GM21529 (cell line): ENCODE measurements around the gene ATG10.
"Not testable (repeated sequence)": the region's sequence is repeated elsewhere in the genome, so short reads cannot be mapped to it uniquely, and the experiment has no call there.

Source experiments
- ATAC-seq: cut with Tn5 transposase; IDR thresholded peaks from one replicate; pipeline ENCODE4 v1.9.1; 2021; ENCODE audit not compliant: unreplicated experiment

ATG10 gene

DNA sequence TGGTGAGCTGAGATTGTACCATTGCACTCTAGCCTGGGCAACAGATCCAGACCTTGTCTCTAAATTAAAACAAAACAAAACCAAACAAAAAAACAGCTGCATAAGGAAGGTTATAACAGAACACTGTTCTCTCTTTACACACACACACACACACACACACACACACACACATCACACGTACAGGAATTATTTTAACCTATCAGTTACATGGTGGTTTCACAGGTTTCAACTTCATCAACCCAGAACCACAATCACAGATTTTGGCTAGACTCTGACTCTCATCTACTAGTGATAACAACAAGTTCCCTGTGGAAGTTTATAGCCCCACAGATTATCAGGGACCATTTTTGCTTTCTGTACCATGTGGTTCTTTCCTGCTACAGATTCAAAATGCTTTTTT is 246.1 kb downstream of the ATG10 start:
- ATAC-seq, result no peak

DNA sequence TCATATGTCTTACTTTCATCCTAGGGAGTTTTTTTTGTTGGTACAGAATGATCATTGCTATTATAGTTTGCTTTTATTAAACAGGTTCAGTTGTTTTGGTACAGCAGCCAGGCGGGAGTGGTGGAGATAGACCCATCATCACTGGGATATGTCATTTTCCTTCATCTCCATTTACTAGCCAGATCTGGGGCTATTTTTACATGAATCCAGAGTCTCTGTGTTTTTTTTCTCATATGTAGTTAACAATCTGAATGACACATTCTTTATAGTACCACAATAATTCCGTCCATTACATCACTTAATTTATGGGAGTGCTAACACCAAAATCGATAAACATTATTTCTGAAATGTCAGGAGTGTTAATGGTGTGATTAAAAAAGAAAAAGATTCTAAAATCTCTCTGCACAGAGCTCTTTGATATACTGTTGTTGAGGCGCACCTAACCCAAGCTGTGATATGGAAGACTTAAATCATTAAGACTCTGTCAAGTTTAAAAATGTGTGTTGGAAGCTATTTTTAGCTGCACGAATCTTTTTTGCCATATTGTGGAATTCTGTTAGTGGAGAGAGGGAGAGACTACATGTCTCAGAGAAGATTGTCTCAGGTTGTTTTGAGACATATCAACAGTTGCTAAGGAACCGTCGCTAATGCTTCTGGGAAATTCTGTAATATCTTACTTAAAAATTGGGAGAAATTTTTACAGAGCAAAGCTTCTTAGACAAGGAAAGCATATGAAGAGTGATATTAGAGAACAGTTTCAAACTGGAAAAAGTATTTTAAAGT is 246.7 kb downstream of the ATG10 start:
- ATAC-seq, result no peak

DNA sequence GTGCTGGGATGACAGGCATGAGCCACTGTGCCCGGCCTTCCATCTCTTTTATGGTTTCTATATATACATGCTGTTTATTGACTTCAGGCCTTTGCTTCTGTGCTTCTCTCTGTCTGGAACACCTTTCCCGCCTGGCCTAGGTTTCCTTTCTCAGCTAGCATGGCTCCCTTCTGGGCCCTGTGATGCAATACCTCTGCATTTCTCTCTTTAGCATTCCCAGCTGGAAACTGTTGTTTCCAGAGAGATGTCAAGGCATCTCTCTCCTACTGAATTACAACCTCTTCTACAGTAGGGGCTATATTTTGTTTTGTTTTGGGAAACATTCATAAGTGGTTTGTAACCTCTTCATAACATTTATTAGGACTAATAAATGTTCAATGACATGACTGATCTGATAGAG is 249.2 kb downstream of the ATG10 start:
- no peak for ATAC-seq

DNA sequence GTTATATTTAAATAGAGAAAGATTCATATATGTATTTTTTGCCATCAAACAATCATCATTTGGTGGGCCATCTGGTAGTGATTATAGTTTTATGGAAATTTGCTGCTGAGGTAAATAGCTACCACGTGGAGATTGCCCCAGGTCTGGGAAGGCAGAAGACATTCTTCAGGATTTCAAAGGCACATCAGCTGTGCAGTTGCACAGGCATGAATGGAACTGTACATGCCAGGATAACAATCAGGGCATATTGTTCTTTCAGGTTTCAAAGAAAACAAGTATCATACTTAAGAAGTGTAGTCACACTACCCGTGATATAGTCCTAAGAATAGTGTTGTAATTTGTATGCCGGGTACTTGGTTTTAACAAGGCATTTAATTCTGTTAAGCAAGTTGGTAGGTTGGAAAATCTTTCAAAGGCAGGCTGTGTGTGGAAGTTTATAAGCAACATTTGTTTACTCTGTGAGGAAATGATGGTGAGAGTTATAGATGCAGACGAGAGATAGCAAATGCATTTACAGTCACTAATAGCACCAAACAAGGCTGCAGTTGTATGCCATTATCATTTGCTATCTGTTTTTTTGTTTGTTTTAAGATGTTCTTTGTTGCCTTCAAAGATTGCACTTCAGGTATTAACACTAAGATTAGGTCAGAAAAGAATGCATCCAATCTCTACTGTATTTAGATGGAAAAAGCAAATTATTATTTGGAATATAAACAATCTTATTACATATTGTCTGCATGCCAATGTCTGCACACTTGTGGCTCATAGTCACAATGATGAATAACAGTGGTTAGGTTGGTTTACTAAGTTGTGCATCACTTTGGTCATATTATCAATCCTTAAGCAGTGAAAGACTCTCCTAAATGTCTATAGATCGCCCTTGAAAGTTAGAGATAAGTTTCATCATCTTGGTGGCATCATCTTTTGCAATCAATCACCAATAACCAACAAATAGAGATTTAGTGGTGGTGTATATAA is 251.1 kb downstream of the ATG10 start:
- no peak for ATAC-seq

DNA sequence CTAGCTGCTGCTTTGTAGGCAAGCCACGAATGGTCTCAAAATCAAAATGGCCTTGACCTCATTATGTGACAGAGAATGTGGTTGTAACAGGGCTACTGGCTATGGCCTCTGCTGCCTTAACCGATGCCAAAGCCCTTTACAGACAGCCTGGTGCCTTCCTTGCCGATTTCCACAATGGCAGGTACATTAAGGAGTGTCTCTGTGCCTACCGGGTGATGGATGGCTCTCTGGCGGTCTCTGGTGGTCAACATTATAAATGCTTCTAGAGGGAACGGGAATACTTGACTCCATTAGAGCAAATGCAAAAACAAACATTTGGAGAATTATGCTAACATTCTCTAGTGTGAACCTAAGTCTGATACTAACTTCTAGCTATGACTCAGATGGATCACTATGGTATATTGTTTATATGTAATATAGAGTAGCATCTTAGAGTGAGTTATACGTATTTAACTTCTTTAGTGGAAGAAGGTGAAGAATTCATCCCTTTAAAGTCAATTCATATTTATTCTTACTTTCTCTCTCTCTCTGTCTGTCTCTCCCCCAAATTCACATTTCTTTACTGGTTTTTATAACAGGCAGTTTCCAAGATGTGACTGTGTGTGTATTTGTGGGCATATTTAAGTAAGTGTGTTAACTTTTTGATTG is 253.8 kb downstream of the ATG10 start:
- peak; percentile 94 for ATAC-seq

DNA sequence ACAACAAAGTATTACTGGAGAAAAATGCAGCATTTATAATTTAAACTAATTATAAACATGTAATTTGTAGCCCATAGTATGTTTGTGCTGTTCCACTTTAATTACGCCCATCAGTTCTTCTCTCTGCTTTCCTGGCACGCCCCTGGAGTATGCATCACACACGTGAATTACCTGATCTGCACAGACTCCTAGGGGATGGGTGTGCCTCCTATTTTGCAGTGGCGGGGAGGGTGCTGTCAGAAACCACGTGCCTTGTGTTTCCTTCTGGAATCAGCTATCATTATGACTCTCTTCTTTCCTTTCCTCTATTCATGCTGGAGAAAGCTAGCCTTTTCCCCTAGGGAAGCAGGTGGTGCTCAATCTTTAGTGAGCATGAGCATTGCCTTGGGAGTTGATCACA is 263.1 kb downstream of the ATG10 start:
- no peak for ATAC-seq

DNA sequence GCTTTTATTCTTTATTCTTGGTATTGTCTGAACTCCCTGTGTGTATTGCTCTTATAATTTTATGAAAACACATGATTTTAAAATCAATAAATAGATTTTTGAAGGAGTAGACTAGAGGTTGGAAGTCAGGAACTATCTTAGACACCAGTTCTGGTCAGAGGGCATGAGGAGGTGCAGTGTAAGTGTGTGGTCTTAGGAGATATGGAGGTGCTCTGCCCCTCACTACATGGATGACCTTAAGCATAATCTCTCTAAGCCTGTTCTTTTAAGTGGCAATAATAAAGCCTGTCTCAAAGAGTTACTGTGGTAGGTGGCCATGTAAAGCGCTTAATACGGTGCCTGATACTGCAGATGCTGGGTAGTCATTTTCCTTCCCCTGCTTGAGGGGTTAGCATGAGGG is 272.3 kb downstream of the ATG10 start:
- no peak for ATAC-seq

DNA sequence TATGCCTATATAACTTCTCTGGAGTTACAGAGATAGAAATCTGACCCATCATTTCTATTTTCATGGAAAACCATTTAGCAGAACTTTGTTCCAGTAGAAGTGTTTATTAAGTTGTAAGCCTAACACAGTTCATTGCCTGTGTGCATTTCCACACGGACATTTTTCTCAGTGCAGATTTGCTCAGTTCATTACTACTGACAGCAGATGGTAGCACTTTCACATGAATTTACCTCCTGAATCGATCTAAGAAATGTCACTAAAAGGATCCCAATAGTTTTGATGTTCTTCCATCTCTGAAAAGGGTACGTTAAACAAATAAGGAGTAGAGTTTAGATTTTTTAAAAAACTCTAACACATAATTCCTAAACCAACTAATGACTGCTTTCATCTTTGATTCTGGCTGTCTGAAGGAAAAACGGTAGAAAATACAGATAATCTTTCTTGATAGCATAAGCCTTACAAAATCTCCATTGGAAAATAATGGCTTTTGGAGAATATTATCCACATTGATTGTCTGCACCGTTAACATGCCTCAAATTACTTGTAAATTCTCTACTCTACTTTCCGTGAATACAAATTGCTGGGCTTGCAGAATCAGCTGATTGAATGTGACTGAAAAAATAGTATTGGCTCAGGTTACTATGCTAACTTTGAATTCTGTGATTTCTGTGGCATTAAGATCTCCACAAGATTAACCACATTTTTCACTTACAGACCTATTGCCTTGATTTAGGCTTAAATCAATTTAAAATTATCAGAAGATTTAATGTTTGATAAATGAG is 273.2 kb downstream of the ATG10 start:
- no peak for ATAC-seq

DNA sequence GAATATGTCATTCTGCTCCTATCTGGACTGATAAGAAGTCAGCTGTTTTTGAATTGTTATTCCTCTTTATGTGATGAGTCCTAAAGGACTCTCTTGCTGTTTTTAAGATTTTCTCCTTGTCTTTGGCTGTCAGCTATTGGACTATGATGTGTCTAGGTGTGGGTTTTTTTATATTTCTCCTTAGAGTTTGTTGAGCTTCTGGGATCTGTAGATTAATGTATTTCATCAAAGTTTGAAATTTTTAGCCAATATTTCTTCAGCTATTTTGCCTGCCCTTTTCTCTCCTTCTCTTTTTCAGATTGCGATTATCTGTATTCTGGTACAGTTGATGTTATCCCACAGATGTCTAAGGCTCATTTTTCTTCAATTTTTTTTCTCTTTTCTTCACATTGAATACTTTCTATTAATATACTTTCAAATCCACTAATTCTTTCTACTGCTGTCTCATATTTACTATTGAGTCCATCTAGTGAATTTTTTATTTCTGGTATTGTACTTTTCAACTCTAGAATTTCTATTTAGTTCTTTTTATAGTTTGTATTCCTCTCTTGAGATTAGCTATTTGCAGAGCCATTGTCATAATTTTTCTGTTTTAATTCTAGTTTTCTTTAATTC is 275.2 kb downstream of the ATG10 start:
- no peak for ATAC-seq

DNA sequence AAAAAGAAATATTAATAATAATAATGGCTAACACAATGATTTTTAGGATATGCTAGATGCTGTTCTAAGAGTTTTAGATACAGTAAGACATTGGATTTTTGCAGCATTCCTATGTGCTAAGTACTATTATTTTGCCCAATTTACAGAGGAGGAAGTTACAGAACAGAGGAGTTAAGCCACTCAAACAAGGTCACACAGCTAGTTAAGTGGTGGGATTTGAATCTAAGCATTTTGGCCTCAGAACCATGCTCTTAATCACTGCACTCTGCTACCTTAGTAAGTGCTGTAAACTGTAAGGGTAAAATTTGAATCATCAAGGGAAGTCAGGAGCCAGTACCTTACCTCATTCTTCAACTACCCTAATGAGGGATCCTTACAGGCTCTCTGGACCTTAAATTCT is 280.9 kb downstream of the ATG10 start:
- no peak for ATAC-seq

DNA sequence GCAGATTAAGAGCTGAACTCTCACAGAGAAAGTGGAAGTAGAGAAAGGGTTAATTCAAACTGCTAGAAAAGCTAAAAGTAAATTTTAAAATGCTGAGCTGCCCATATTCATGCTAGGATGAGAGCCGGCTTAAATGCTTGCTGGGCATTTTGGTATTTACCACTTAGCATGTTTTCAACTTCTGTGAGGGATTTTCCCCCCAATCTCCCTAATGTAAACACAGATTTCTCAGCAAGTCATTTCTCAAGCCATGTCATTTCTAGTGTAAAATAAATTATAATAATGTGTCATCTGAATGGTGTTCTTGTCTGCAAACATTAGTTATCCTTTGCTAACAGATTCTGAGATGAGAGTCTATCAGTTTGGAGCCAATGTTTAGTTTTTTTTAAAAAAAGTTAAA is 284.0 kb downstream of the ATG10 start:
- no peak for ATAC-seq

DNA sequence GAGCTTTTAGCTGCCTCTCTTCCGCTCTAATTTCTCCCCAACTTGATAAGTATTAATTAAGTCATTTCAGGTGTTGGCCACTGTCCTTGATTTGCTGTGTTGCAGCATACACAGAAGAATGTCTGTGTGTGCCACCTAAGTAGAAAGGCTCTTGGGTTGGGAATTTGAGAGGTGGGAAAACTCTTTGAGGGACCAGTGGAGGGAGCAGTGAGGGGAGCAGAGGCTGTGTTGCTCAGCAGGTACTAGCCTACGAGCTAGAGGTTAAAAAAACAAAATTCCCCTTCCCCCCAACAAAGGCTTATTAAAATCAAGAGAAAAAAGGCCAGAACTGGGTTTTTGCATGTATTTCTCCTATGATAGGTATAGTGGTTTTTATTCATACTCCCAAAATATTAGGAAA is 285.4 kb downstream of the ATG10 start:
- ATAC-seq, result no peak

DNA sequence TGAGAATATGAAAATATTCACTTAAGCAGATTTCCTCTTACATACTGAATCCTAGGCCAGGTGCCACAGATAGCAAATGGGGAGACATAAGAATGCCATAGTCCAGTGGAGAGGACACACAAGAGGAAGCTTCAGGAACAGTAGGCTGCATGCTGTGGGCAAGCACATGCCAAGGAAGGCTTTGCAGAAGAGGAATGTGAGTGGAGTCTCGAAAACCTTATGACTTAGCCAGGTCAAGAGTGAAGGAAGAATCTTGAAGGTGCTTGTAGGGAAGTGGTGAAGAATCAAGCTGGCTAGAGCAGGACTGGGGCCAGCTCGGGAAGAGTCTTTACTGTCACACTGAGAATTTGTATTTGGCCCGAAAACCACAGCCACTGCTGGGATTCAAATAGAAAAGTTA is 285.9 kb downstream of the ATG10 start:
- no peak for ATAC-seq

DNA sequence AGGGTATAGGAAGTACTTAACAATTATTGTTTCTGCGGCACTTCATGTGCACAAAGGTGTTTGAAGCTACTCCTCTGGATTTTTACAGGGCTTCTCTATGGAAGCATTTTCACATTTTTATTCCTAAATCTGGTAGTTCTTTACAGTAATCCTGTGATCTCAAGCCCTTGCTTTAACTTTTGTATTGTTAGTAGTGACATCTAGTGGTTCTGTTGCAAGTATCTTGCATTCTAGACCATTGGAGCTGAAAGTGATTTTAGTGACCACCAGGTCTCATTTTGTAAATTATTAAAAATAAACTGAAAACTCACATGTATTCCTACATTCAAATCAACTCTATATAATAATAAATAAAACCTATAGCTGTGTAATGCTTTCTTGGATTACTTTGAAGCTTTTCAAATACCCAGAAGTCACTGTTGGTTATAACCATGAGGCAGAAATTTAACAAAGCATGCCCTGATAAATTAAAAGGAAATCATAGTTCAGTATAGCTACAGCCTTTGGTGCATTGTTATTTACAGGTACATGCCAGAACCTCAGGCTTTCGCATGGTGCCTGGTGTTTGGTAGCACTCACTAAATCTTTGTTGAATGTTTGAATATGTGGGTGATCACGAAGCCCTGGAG is 287.5 kb downstream of the ATG10 start:
- ATAC-seq, result no peak

DNA sequence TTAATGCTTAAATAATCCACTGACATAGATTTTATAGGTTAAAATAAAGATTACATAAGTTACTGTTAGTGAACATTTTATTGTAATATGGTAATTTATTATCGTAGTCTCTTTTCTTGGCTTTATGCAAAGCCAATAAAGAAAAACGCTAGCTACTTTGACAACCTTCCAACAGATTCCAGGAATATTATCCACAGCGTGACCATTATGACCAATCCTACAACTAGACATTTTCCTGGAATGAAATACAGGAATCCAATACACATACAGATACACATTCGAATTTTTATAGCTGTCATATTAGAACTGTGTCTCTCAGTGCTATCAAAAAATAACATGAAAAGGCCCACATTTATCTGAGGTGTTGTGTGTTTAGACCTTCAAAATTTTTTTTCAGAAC is 293.2 kb downstream of the ATG10 start:
- ATAC-seq, result no peak

DNA sequence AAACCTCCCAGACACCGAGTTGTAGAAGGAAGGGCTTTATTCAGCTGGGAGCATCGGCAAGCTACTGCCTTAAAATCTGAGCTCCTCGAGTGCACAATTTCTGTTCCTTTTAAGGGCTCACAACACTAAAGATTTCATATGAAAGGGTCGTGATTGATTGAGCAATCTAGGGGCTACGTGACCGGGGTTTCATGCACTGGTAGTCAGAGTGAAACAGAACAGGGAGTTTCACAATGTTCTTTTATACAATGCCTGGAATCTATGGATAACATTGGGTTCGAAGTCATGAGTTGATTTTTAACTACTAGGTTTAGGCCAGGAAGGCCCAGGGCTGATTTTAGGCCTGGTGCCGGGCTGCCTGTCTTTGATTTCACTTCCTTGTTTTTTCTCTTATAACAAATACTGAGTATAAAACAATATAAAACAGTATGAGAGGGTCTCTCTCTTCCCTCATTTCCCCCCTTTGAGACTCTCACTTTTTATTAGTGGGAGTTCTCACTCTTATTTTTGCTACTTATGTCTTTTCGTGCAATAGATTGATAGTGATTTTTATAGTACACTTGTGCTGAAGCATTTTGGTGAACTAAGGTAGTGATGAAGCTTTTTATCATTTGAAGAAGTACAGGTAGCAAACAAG is 295.6 kb downstream of the ATG10 start:
- ATAC-seq, result not testable (repeated sequence)

DNA sequence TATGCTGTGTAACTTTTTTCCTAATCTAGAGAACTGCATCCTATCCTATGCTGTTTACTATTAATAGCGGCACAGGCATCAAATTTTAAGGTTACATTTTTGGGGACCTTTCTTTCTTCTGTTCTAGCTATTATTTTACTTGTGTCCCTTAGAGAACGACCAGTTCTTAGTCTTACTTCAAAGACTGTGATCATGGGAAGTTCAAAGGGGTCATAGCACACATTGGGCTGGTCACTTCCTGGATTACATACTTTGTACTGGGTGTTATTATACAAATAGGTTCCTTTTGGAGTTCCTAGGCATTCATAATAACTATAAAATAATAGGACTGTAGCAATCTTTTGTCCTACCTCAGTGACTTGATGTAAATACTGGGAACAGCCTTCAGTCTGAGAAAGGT is 297.5 kb downstream of the ATG10 start:
- not testable (repeated sequence) for ATAC-seq

DNA sequence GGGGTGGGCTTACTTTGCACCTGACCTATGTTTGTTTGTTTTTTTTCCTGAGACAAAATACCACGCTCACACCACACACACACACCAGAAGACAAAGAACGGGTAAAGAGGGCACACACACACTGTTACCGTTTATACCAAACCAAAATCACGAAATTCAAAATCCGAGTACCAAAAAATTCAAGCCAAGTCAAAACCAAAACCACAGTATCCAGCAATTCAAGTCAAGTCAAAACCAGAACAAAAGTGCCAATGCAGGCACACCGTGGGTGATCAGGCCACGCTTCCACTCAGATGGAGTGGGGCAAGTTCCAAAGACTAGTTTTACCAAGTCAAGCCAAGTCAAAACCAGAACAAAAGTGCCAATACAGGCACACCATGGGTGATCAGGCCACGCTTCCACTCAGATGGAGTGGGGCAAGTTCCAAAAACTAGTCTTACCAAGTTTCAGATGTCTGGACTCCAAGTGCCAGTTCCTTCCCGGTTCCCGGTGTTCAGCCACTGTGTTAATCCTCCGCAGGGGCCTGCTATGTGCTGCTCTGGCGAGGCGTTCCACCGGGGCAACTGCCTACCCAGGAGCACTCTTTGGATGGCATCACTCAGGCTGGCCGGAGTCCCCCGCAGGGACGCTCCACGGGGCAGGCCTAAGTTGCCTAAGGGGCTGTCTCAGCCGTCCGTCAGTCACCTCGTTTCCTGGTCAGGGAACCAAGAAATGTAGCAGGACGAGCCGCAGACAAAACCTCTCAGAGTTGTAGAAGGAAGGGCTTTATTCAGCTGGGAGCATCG is 300.9 kb downstream of the ATG10 start:
- ATAC-seq, result not testable (repeated sequence)

DNA sequence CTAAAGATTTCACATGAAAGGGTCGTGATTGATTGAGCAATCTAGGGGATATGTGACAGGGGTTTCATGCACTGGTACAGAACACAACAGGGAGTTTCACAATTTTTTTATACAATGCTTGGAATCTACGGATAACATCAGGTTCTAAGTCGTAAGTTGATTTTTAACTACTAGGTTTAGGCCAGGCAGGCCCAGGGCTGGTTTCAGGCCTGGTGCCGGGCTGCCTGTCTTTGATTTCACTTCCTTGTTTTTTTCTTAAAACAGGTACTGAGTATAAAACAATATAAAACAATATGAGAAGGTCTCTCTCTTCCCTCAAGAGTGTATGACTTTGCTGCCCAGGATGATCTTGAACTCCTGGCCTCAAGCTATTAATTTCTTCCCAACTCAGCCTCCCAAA is 301.6 kb downstream of the ATG10 start:
- not testable (repeated sequence) for ATAC-seq
